Endothelial cell (in vitro differentiated cells): ENCODE measurements around the gene POTEF. TPM values are rescaled to one million over a fixed set of nuclear protein-coding genes. Genes with fewer than 3 reads are reported as not detected.
"Not testable (repeated sequence)": the region's sequence is repeated elsewhere in the genome, so short reads cannot be mapped to it uniquely, and the experiment has no call there.

Experiments used
- DNase-seq: peaks from one replicate; pipeline ENCODE4 v3.0.0; 2021; ENCODE audit warnings: low spot score
- H3K27ac Mint-ChIP-seq: one replicate; pipeline ENCODE4 v1.8.0; 2021; ENCODE audit warnings: mixed read lengths, inconsistent platforms; ENCODE audit not compliant: unreplicated experiment
- H3K27me3 Mint-ChIP-seq: one replicate; pipeline ENCODE4 v1.8.0; 2021; ENCODE audit warnings: mild to moderate bottlenecking, moderate library complexity, mixed read lengths, inconsistent platforms; ENCODE audit not compliant: unreplicated experiment
- H3K36me3 Mint-ChIP-seq: one replicate; pipeline ENCODE4 v1.8.0; 2021; ENCODE audit warnings: mild to moderate bottlenecking, low read depth, mixed read lengths, inconsistent platforms; ENCODE audit not compliant: unreplicated experiment
- H3K4me1 Mint-ChIP-seq: one replicate; pipeline ENCODE4 v1.8.0; 2021; ENCODE audit warnings: mild to moderate bottlenecking, mixed read lengths, inconsistent platforms; ENCODE audit not compliant: unreplicated experiment
- H3K4me3 Mint-ChIP-seq: one replicate; pipeline ENCODE4 v1.8.0; 2021; ENCODE audit warnings: mild to moderate bottlenecking, mixed read lengths, inconsistent platforms; ENCODE audit not compliant: unreplicated experiment
- H3K9me3 Mint-ChIP-seq: one replicate; pipeline ENCODE4 v1.8.0; 2021; ENCODE audit warnings: mixed read lengths, inconsistent platforms; ENCODE audit not compliant: unreplicated experiment
- CTCF ChIP-seq: fragments of 200-600 bp; sonication (generic); IDR thresholded peaks from one replicate; pipeline ENCODE4 v1.5.0; 2021; ENCODE audit warnings: antibody characterized with exemption; ENCODE audit not compliant: unreplicated experiment
- total RNA-seq: library from RNA; stranded (reverse); fragmentation: NEBNext Ultra II Directional; extraction: Animal tissue kit (Norgen Biotek cat#: 25700); gene quantifications from one replicate; pipeline ENCODE4 v1.2.1, GENCODE V29; 2021; ENCODE audit not compliant: unreplicated experiment

The POTEF gene
- total RNA-seq, 1 donor from 2014 or later: 1.1 TPM

GRCh38 chr2:130150181-130151144 is 21.4 kb upstream of the POTEF start:
- Mint-ChIP-seq H3K4me3 (no peak overlapping the region), H3K9me3 (no peaks in the 10 kb centered on the region), H3K36me3 (peaks cover 4% of the 10 kb centered on the region), H3K27me3 (peaks cover 5% of the 10 kb centered on the region), H3K4me1 (no peaks in the 10 kb centered on the region), H3K27ac (no peak overlapping the region)
- DNase-seq: no peak
- TF ChIP-seq CTCF: no peak

GRCh38 chr2:130148515-130148914 is 19.5 kb upstream of the POTEF start:
- not testable (repeated sequence) for H3K9me3 Mint-ChIP-seq, H3K4me3 Mint-ChIP-seq, H3K27me3 Mint-ChIP-seq, H3K4me1 Mint-ChIP-seq, H3K36me3 Mint-ChIP-seq, DNase-seq, H3K27ac Mint-ChIP-seq

- not testable (repeated sequence) for H3K9me3 Mint-ChIP-seq, H3K27me3 Mint-ChIP-seq, H3K27ac Mint-ChIP-seq, DNase-seq, H3K36me3 Mint-ChIP-seq, H3K4me1 Mint-ChIP-seq
- peak within 1 kb of the TSS; percentile 83 for H3K4me3 Mint-ChIP-seq
Observed at GRCh38 chr2:130145006-130145414, 16.0 kb upstream of the POTEF start, which contains the start of gene CCDC74B. Gene CCDC74B (minus strand): TSS chr2:130145112. CDS start chr2:130144996, 116 bp downstream.

- DNase-seq, H3K9me3 Mint-ChIP-seq, H3K27me3 Mint-ChIP-seq, H3K36me3 Mint-ChIP-seq, H3K4me1 Mint-ChIP-seq: not testable (repeated sequence)
- Mint-ChIP-seq H3K27ac (peak overlapping the region; percentile 61), H3K4me3 (peak overlapping the region; percentile 25)
Observed at GRCh38 chr2:130143266-130144039, 14.4 kb upstream of the POTEF start.

- H3K9me3 Mint-ChIP-seq, H3K4me1 Mint-ChIP-seq, H3K4me3 Mint-ChIP-seq, H3K27me3 Mint-ChIP-seq, H3K36me3 Mint-ChIP-seq, DNase-seq: not testable (repeated sequence)
- H3K27ac Mint-ChIP-seq: peak overlapping the region; percentile 61
Observed at GRCh38 chr2:130142396-130143265, 13.6 kb upstream of the POTEF start.

- not testable (repeated sequence) for H3K36me3 Mint-ChIP-seq, H3K4me1 Mint-ChIP-seq, DNase-seq, H3K4me3 Mint-ChIP-seq, H3K27ac Mint-ChIP-seq, H3K9me3 Mint-ChIP-seq, H3K27me3 Mint-ChIP-seq
Observed at GRCh38 chr2:130141645-130142370, 12.8 kb upstream of the POTEF start.

- H3K4me1 Mint-ChIP-seq, DNase-seq, H3K9me3 Mint-ChIP-seq, H3K36me3 Mint-ChIP-seq, H3K4me3 Mint-ChIP-seq, H3K27me3 Mint-ChIP-seq, H3K27ac Mint-ChIP-seq: not testable (repeated sequence)
Observed at GRCh38 chr2:130141002-130141401, 12.0 kb upstream of the POTEF start.

GRCh38 chr2:130140516-130140915 is 11.5 kb upstream of the POTEF start:
- H3K9me3 Mint-ChIP-seq, H3K27me3 Mint-ChIP-seq, H3K4me3 Mint-ChIP-seq, H3K36me3 Mint-ChIP-seq, H3K27ac Mint-ChIP-seq, DNase-seq, H3K4me1 Mint-ChIP-seq: not testable (repeated sequence)

GRCh38 chr2:130139331-130140280 is 10.6 kb upstream of the POTEF start:
- DNase-seq, H3K4me3 Mint-ChIP-seq, H3K4me1 Mint-ChIP-seq, H3K36me3 Mint-ChIP-seq, H3K9me3 Mint-ChIP-seq, H3K27ac Mint-ChIP-seq, H3K27me3 Mint-ChIP-seq: not testable (repeated sequence)
